HG03469 (cell line): ENCODE results near the gene LCE2C.
"Not testable (repeated sequence)": the region's sequence is repeated elsewhere in the genome, so short reads cannot be mapped to it uniquely, and the experiment has no call there.

ENCODE experiments used
- ATAC-seq: cut with Tn5 transposase; IDR thresholded peaks from one replicate; pipeline ENCODE4 v1.9.1; 2021; ENCODE audit warnings: mild to moderate bottlenecking, moderate library complexity, moderate number of reproducible peaks; ENCODE audit not compliant: unreplicated experiment

Gene LCE2C

GRCh38 chr1:152674983-152675382 is at the start of gene LCE2C:
Gene LCE2C, plus strand, starts transcription at chr1:152675279. Its CDS starts 737 bp downstream, at chr1:152676016.
- not testable (repeated sequence) for ATAC-seq

- ATAC-seq = no peak
These were observed 48.3 kb upstream of the LCE2C start for GRCh38 chr1:152626744-152627143.

- ATAC-seq = no peak
These were observed 44.5 kb upstream of the LCE2C start for GRCh38 chr1:152630596-152630995.

GRCh38 chr1:152640351-152640750 is 34.7 kb upstream of the LCE2C start:
- no peak for ATAC-seq

GRCh38 chr1:152643945-152644344 is 31.1 kb upstream of the LCE2C start:
- no peak for ATAC-seq

- no peak for ATAC-seq
These were observed 29.9 kb upstream of the LCE2C start for GRCh38 chr1:152645146-152645545.

GRCh38 chr1:152646656-152647055 is 28.4 kb upstream of the LCE2C start:
- no peak for ATAC-seq

- no peak for ATAC-seq
These were observed 21.0 kb upstream of the LCE2C start for GRCh38 chr1:152654110-152654509.

GRCh38 chr1:152656459-152656858 is 18.6 kb upstream of the LCE2C start:
- no peak for ATAC-seq

- ATAC-seq = no peak
These were observed 17.4 kb upstream of the LCE2C start for GRCh38 chr1:152657677-152658076.

GRCh38 chr1:152658649-152659048 is 16.4 kb upstream of the LCE2C start:
- no peak for ATAC-seq

GRCh38 chr1:152663098-152663497 is 12.0 kb upstream of the LCE2C start, which contains the start of gene LCE2D:
Gene LCE2D, plus strand, starts transcription at chr1:152663380. Its CDS starts 726 bp downstream, at chr1:152664106.
- no peak for ATAC-seq

GRCh38 chr1:152666171-152666570 is 8.9 kb upstream of the LCE2C start:
- ATAC-seq = not testable (repeated sequence)

GRCh38 chr1:152667648-152668047 is 7.4 kb upstream of the LCE2C start:
- no peak for ATAC-seq

GRCh38 chr1:152673016-152673415 is 2.1 kb upstream of the LCE2C start:
- ATAC-seq = no peak

- ATAC-seq = no peak
These were observed 4.4 kb downstream of the LCE2C start for GRCh38 chr1:152679459-152679858.

GRCh38 chr1:152681616-152682015 is 6.5 kb downstream of the LCE2C start:
- no peak for ATAC-seq

- no peak for ATAC-seq
These were observed 8.8 kb downstream of the LCE2C start for GRCh38 chr1:152683846-152684245.

- ATAC-seq = not testable (repeated sequence)
These were observed 10.7 kb downstream of the LCE2C start, which contains the start of gene LCE2B for GRCh38 chr1:152685823-152686222. Gene LCE2B, plus strand, starts transcription at chr1:152686123. Its CDS starts 721 bp downstream, at chr1:152686844.

- no peak for ATAC-seq
These were observed 22.9 kb downstream of the LCE2C start, which contains the start of gene LCE2A for GRCh38 chr1:152697701-152698600. Gene LCE2A, plus strand, starts transcription at chr1:152698345. Its CDS starts 557 bp downstream, at chr1:152698902.

GRCh38 chr1:152699746-152700145 is 24.7 kb downstream of the LCE2C start:
- ATAC-seq = no peak

- ATAC-seq = no peak
These were observed 32.8 kb downstream of the LCE2C start, which contains the start of gene LCE4A for GRCh38 chr1:152707860-152708259. Gene LCE4A, plus strand, starts transcription at chr1:152708160. Its CDS starts 916 bp downstream, at chr1:152709076.
